Measurements from ENCODE around the gene RAB38.

RAB38 gene

GRCh38 chr11:88122956-88123355 lies 52.3 kb downstream of the RAB38 start:
- no peak overlapping the region for H3K4me3 ChIP-seq (ENCODE audit: low read depth, low read length)
- no peak for DNase-seq (ENCODE audit: low read depth)
- no peak for TF ChIP-seq CTCF (IDR thresholded peaks at IDR 0.05; ENCODE audit: low read depth, low read length, missing control alignments)

- DNase-seq (ENCODE audit: low read depth), result no peak
- H3K4me3 ChIP-seq (ENCODE audit: low read depth, low read length), result no peak overlapping the region
- TF ChIP-seq CTCF (IDR thresholded peaks at IDR 0.05; ENCODE audit: low read depth, low read length, missing control alignments), result no peak
Measured at GRCh38 chr11:88119561-88119960, 55.7 kb downstream of the RAB38 start.

- no peak overlapping the region for H3K4me3 ChIP-seq (ENCODE audit: low read depth, low read length)
- DNase-seq (ENCODE audit: low read depth), result no peak
- TF ChIP-seq CTCF (IDR thresholded peaks at IDR 0.05; ENCODE audit: low read depth, low read length, missing control alignments), result no peak
Measured at GRCh38 chr11:88117281-88117858, 57.9 kb downstream of the RAB38 start.

DNA sequence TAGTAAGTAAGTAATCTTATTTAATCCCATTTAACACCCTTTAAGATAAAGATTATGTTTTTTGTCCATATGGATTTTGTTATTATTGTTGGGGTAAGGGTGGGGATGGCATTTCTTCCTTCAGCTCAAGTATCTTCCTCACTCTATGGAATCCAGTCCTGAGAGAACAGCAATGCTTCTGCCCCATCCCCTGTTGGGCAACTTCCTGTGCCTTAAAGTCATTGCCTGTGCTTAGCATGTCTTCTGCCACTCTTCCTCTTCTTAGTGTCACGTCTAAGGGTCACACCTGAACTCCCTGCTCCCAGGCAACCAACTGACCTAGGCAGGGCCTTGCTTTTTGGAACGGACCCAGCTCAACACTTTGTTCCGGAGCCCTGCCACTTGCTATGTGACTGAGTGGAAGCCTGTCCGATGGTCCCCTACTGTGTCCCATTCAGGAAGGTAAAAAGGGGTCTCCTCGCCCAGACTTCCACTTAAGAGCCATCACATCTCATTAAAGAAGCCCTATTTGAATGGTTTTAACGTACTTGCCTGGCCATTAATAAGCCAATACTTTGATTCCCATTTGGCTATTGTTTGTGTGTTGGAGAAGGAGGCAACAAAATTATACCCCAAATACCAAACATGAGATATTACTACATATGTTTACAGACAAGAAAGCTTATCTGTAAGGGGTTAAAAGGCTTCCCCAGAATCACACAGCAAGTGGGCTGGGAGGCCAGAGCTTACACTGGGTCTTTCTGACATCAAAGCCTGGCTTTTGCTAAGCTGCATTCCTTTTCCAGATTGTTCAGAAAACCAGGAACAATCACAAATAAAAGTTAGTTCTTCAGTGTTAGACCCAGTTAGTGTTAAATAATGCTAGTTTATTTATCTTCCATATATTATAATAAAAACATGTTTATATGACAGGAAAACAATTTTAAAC lies 59.2 kb downstream of the RAB38 start:
- DNase-seq (ENCODE audit: low read depth), result no peak
- no peak for TF ChIP-seq CTCF (IDR thresholded peaks at IDR 0.05; ENCODE audit: low read depth, low read length, missing control alignments)

GRCh38 chr11:88114486-88115045 lies 60.7 kb downstream of the RAB38 start:
- no peak overlapping the region for H3K4me3 ChIP-seq (ENCODE audit: low read depth, low read length)
- DNase-seq (ENCODE audit: low read depth), result no peak
- TF ChIP-seq CTCF (IDR thresholded peaks at IDR 0.05; ENCODE audit: low read depth, low read length, missing control alignments), result no peak

More for the DNA sequence above, 59.2 kb downstream of the RAB38 start:
- no peak overlapping the region for H3K4me3 ChIP-seq (ENCODE audit: low read depth, low read length)

DNA sequence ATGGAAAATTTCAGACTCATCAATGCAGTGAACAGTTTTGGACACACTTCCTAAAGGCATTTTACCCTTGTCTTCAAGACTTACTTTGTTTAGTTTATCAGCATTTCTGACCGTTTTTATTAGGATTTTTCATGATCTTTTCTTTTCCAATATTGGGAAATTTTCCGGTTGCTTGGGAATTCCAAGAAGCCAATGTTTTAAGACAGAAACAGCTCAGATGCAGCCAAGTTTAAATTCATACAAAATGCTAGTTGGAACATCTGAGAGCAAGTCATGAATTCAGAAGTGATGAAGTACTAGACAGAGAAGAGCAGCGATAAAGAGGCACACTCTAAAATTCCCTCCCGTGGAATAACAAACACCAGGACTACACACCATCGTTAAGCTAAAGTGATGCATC lies 68.6 kb downstream of the RAB38 start:
- TF ChIP-seq CTCF (IDR thresholded peaks at IDR 0.05; ENCODE audit: low read depth, low read length, missing control alignments), result no peak
- no peak for DNase-seq (ENCODE audit: low read depth)
- no peak overlapping the region for H3K4me3 ChIP-seq (ENCODE audit: low read depth, low read length)

Data from GM12864 (cell line).